Natural killer cell (primary cell): ENCODE results near the gene ZFAND2A. TPM values are rescaled to one million over a fixed set of nuclear protein-coding genes. Genes with fewer than 3 reads are reported as not detected.

Experiments
- ATAC-seq, 3 donors: fragments of 150-1000 bp in 2 of 3; fragments of 200-7000 bp in 1 of 3; cut with Tn5 transposase; 1 replicate in 1 of 3; 2 replicates in 2 of 3; pipeline ENCODE4 v1.10.0; 2021; ENCODE audit warnings: mild to moderate bottlenecking in 2 of 3, moderate library complexity in 2 of 3
- DNase-seq, 2 donors: peaks; one replicate each; pipeline versions ENCODE4 v3.0.0 to v3.0.0-alpha.2; 2013 to 2021; ENCODE audit warnings: mixed read lengths in 1 of 2
- H3K27ac ChIP-seq: one replicate; pipeline ENCODE4 v1.5.1; 2013; ENCODE audit warnings: mild to moderate bottlenecking, low read length
- H3K27me3 ChIP-seq: one replicate; pipeline ENCODE4 v1.6.1; 2013; ENCODE audit warnings: low read length; ENCODE audit not compliant: control insufficient read depth, insufficient read depth
- H3K36me3 ChIP-seq: one replicate; pipeline ENCODE4 v1.6.1; 2013; ENCODE audit warnings: low read length; ENCODE audit not compliant: control insufficient read depth, insufficient read depth
- H3K4me1 ChIP-seq: one replicate; pipeline ENCODE4 v1.6.1; 2013; ENCODE audit warnings: low read length; ENCODE audit not compliant: control insufficient read depth, insufficient read depth
- H3K4me3 ChIP-seq: one replicate; pipeline ENCODE4 v1.5.1; 2013; ENCODE audit warnings: low read length
- H3K9me3 ChIP-seq: one replicate; pipeline ENCODE4 v1.6.1; 2013; ENCODE audit warnings: low read length; ENCODE audit not compliant: control insufficient read depth, insufficient read depth
- H3K27ac Mint-ChIP-seq, 2 donors: one replicate each; pipeline ENCODE4 v1.8.0; 2022; ENCODE audit warnings: mild to moderate bottlenecking in 2 of 2, mixed read lengths in 2 of 2, moderate library complexity in 1 of 2
- H3K27me3 Mint-ChIP-seq, 2 donors: one replicate each; pipeline ENCODE4 v1.8.0; 2022; ENCODE audit warnings: low read depth in 2 of 2, mixed read lengths in 2 of 2
- H3K36me3 Mint-ChIP-seq: one replicate; pipeline ENCODE4 v1.8.0; 2022; ENCODE audit warnings: mixed read lengths
- H3K4me1 Mint-ChIP-seq, 2 donors: one replicate each; pipeline ENCODE4 v1.8.0; 2022; ENCODE audit warnings: mixed read lengths in 2 of 2
- H3K4me3 Mint-ChIP-seq: one replicate; pipeline ENCODE4 v1.8.0; 2022; ENCODE audit warnings: mild to moderate bottlenecking, moderate library complexity, mixed read lengths
- H3K9me3 Mint-ChIP-seq, 2 donors: one replicate each; pipeline ENCODE4 v1.8.0; 2022; ENCODE audit warnings: mixed read lengths in 2 of 2
- CTCF ChIP-seq: fragments of 200-600 bp; IDR thresholded peaks from one replicate; pipeline ENCODE4 v1.8.0; 2022; ENCODE audit warnings: antibody characterized with exemption
- WGBS: methylation state at CpG from one replicate; pipeline ENCODE4 v1.1.7; 2013; ENCODE audit warnings: missing lambda C conversion rate; ENCODE audit not compliant: insufficient coverage; 5-methylcytosine and 5-hydroxymethylcytosine counted together
- intact Hi-C: fragments of 100-400 bp; cut with micrococcal nuclease; formaldehyde crosslinking; loops from one replicate; pipeline ENCODE4 v1.14.2; 2022
- total RNA-seq, 4 donors: library from RNA; stranded (reverse); fragments of 120-200 nt in 1 of 4; gene quantifications; one replicate each; pipeline versions ENCODE4 v1.2.3 to v1.2.4, GENCODE V29; 2013 to 2022

The ZFAND2A gene
- total RNA-seq, 3 donors from 2014 or later (not counting 1 experiment from before 2014, with no cell fraction given) = 99.1 to 122 (median 106) TPM

GRCh38 chr7:1170741-1171501, 10.9 kb upstream of the ZFAND2A start:
- Histone ChIP-seq H3K36me3 (no peaks in the 10 kb centered on the region), H3K27me3 (no peaks in the 10 kb centered on the region), H3K27ac (no peak overlapping the region), H3K9me3 (no peaks in the 10 kb centered on the region), H3K4me1 (peaks cover 13% of the 10 kb centered on the region), H3K4me3 (no peak overlapping the region)
- no peaks in the 10 kb centered on the region for H3K9me3 Mint-ChIP-seq
- WGBS = 86% methylated on average over 26 of the region's 26 CpGs
- peaks cover 7 to 13% of the 10 kb centered on the region in 2 donors for H3K4me1 Mint-ChIP-seq
- no peak for TF ChIP-seq CTCF
- H3K27ac Mint-ChIP-seq = no peak overlapping the region
- intact Hi-C loops = loop anchor here (1.0 kb wide), 1 partner anchor 84 kb away; no protein-coding TSS in a partner anchor
- DNase-seq = no peak
- no peak for ATAC-seq
- no peak overlapping the region for H3K4me3 Mint-ChIP-seq
- no peaks in the 10 kb centered on the region for H3K27me3 Mint-ChIP-seq
- H3K36me3 Mint-ChIP-seq = no peaks in the 10 kb centered on the region

- peak overlapping the region; percentile 78 to 87 for H3K27ac Mint-ChIP-seq
- peaks cover 6 to 13% of the 10 kb centered on the region in 2 donors for H3K4me1 Mint-ChIP-seq
- no peaks in the 10 kb centered on the region for H3K9me3 ChIP-seq
- peak overlapping the region; percentile 78 for H3K4me3 Mint-ChIP-seq
- peak; percentile 100 for ATAC-seq
- WGBS = 37% methylated on average over 42 of the region's 43 CpGs
- no peaks in the 10 kb centered on the region for H3K36me3 ChIP-seq
- H3K27me3 Mint-ChIP-seq = no peaks in the 10 kb centered on the region
- H3K27me3 ChIP-seq = no peaks in the 10 kb centered on the region
- peak overlapping the region; percentile 47 for H3K27ac ChIP-seq
- intact Hi-C loops = loop anchor here (1.0 kb wide), 2 partner anchors 9 to 82 kb away; partner anchors contain the start of gene ZFAND2A
- peak; percentile 92 to 94 for DNase-seq
- H3K4me3 ChIP-seq = peak overlapping the region; percentile 54
- TF ChIP-seq CTCF = peak; percentile 89
- H3K36me3 Mint-ChIP-seq = no peaks in the 10 kb centered on the region
- no peaks in the 10 kb centered on the region for H3K9me3 Mint-ChIP-seq
- H3K4me1 ChIP-seq = peaks cover 11% of the 10 kb centered on the region
These were observed 9.7 kb upstream of the ZFAND2A start for GRCh38 chr7:1169409-1170368.

GRCh38 chr7:1168422-1168821, 8.4 kb upstream of the ZFAND2A start:
- H3K4me1 Mint-ChIP-seq = peaks cover 6 to 13% of the 10 kb centered on the region in 2 donors
- H3K4me3 ChIP-seq = no peak overlapping the region
- no peak for TF ChIP-seq CTCF
- no peaks in the 10 kb centered on the region for H3K9me3 Mint-ChIP-seq
- H3K27ac Mint-ChIP-seq = no peak overlapping the region
- DNase-seq (no peak), ATAC-seq (no peak)
- H3K36me3 ChIP-seq = no peaks in the 10 kb centered on the region
- H3K4me1 ChIP-seq = peaks cover 11% of the 10 kb centered on the region
- no peak overlapping the region for H3K4me3 Mint-ChIP-seq
- H3K36me3 Mint-ChIP-seq = no peaks in the 10 kb centered on the region
- intact Hi-C loops = no loop called here
- no peaks in the 10 kb centered on the region for H3K9me3 ChIP-seq
- no peak overlapping the region for H3K27ac ChIP-seq
- 95% methylated on average over 10 of the region's 11 CpGs for WGBS
- no peaks in the 10 kb centered on the region for H3K27me3 ChIP-seq
- no peaks in the 10 kb centered on the region for H3K27me3 Mint-ChIP-seq
